ENCODE data around the gene COQ4.

COQ4 gene

GRCh38 chr9:128370367-128370751 lies 47.7 kb downstream of the COQ4 start:
- DNase-seq (ENCODE audit: extremely low spot score): no peak

GRCh38 chr9:128370752-128371629 lies 48.4 kb downstream of the COQ4 start, which contains the start of gene URM1:
URM1 (plus strand) TSS chr9:128371374; CDS start chr9:128371381, 7 bp downstream.
- CTCF ChIA-PET: interaction anchor here (1.4 to 3.8 kb wide), 8 partner anchors 9 to 182 kb away, joined by 3 to 55 read pairs (median 4); partner anchors contain the start of gene SPTAN1
- TF ChIP-seq, protein P1, sequence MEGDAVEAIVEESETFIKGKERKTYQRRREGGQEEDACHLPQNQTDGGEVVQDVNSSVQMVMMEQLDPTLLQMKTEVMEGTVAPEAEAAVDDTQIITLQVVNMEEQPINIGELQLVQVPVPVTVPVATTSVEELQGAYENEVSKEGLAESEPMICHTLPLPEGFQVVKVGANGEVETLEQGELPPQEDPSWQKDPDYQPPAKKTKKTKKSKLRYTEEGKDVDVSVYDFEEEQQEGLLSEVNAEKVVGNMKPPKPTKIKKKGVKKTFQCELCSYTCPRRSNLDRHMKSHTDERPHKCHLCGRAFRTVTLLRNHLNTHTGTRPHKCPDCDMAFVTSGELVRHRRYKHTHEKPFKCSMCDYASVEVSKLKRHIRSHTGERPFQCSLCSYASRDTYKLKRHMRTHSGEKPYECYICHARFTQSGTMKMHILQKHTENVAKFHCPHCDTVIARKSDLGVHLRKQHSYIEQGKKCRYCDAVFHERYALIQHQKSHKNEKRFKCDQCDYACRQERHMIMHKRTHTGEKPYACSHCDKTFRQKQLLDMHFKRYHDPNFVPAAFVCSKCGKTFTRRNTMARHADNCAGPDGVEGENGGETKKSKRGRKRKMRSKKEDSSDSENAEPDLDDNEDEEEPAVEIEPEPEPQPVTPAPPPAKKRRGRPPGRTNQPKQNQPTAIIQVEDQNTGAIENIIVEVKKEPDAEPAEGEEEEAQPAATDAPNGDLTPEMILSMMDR (IDR thresholded peaks at IDR 0.05; ENCODE audit: control extremely low read depth, extremely low read depth, low read depth, missing control alignments): no peak
- POLR2A ChIA-PET: interaction anchor here (0.6 to 2.5 kb wide), 6 partner anchors 8 to 418 kb away, joined by 3 to 15 read pairs (median 4); partner anchors contain the start of gene CERCAM
- peak; percentile 96 for DNase-seq (ENCODE audit: extremely low spot score)

More at GRCh38 chr9:128370367-128370751, 47.7 kb downstream of the COQ4 start:
- TF ChIP-seq, protein P1 (IDR thresholded peaks at IDR 0.05; ENCODE audit: control extremely low read depth, extremely low read depth, low read depth, missing control alignments): no peak
- CTCF ChIA-PET: interaction anchor here (0.9 to 3.8 kb wide), 5 partner anchors 9 to 182 kb away, joined by 3 to 55 read pairs (median 4); partner anchors contain the start of gene SPTAN1
- POLR2A ChIA-PET: interaction anchor here (0.9 to 2.5 kb wide), 3 partner anchors 8 to 50 kb away, joined by 3 to 15 read pairs (median 3); partner anchors contain the start of gene CERCAM

DNA sequence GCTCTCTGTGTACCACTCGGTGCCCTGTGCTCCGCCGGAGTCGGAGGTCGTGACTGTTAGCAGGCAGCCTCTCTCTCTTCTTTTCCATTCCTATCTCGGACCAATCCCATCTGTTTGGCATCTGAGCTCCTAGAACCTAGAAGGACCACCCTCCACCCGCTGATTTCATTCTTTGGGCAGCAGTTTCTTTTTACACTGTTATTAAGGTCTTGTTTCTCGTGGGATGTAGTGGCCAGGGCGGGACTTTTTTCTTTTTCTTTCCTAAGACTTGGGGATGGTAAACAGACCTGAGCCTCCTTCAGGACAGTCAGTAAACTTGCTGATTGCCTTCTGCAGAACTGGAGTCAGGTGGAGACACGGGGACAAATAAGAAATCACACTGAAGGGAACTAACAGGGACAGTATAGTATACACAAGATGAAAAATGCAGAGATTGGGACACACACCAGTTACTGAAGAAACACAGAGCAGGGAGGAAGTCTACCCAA lies 49.0 kb downstream of the COQ4 start:
- TF ChIP-seq, protein P1 (IDR thresholded peaks at IDR 0.05; ENCODE audit: control extremely low read depth, extremely low read depth, low read depth, missing control alignments): no peak
- POLR2A ChIA-PET: interaction anchor here (0.6 to 2.5 kb wide), 6 partner anchors 9 to 417 kb away, joined by 3 to 15 read pairs (median 4); partner anchors contain the start of gene CERCAM
- no peak for DNase-seq (ENCODE audit: extremely low spot score)
- CTCF ChIA-PET: interaction anchor here (1.4 to 3.8 kb wide), 8 partner anchors 10 to 181 kb away, joined by 3 to 55 read pairs (median 4); partner anchors contain the start of gene SPTAN1

DNA sequence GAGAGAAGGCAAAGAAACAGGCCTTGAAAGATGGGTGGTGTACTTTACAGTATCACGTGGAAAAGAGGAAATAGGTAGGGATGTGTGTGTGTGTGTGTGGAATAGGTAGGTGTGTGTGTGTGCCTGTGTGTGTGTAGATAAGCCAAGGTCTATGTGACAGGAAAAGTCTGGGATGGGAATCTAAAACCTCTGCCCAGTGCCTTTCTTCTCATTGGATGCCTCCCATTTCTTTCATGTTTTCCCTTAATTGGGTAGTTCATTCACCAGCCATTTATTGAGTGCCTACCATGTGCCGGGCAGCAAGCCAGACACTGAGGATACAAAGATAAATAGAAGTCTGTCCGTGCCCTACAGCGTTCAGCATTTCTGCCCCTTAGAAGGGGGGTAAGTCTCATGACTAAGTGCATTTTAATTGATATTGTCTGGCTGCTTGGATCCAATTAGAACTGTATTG lies 49.6 kb downstream of the COQ4 start:
- TF ChIP-seq, protein P1 (IDR thresholded peaks at IDR 0.05; ENCODE audit: control extremely low read depth, extremely low read depth, low read depth, missing control alignments): no peak
- CTCF ChIA-PET: interaction anchor here (1.4 to 3.8 kb wide), 6 partner anchors 10 to 77 kb away, joined by 3 to 55 read pairs (median 6); no protein-coding TSS in a partner anchor
- POLR2A ChIA-PET: interaction anchor here (2.5 kb wide), 1 partner anchor 10 kb away, joined by 15 read pairs; no protein-coding TSS in a partner anchor
- DNase-seq (ENCODE audit: extremely low spot score): no peak

DNA sequence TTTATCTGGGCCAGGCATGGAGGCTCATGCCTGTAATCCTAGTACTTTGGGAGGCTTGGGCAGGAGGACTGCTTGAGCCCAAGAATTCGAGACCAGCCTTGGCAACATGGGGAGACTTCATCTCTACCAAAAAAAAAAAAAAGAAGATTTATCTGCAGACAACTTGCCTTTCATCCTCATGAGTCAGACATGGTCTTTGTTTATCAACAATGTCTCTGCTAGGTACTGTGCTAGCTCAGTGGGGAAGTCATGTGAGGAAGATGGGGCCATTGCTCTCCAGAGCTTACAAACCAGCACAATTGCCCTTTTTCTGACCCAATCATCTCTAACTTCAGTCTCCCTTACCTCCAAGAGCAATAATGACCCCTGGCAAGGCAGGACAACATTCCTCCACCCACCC lies 50.1 kb downstream of the COQ4 start:
- ChIA-PET POLR2A (interaction anchor here (0.6 kb wide), 1 partner anchor 180 kb away, joined by 5 read pairs; no protein-coding TSS in a partner anchor), CTCF (interaction anchor here (2.4 to 3.8 kb wide), 2 partner anchors 11 to 39 kb away, joined by 7 to 55 read pairs; no protein-coding TSS in a partner anchor)
- TF ChIP-seq, protein P1 (IDR thresholded peaks at IDR 0.05; ENCODE audit: control extremely low read depth, extremely low read depth, low read depth, missing control alignments): no peak
- DNase-seq (ENCODE audit: extremely low spot score): no peak

DNA sequence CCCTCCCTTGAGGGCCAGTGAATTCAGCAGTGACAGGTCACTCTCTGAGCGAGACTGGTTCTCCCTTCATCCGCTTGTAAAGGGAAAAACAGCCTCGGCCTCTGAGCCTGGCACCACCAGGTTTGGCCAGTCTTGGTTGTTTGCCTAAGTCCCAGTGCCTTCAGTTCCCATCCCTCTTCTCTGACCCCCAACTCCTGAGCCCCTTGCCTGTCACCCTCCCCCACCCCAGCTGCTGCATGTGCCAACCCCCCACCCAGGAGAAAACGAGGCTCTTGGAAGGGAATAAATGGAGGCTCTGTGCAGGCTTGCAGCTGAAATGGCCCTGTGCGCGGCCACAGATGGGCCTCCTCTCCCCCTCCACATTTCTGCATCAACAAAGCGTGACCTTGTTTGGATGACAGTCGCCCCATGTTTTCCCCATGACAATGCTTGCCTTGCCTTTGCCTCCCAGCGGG lies 51.6 kb downstream of the COQ4 start:
- no peak for DNase-seq (ENCODE audit: extremely low spot score)
- POLR2A ChIA-PET: interaction anchor here (0.6 kb wide), 1 partner anchor 154 kb away, joined by 4 read pairs; no protein-coding TSS in a partner anchor
- CTCF ChIA-PET: no interaction called here

More for the DNA sequence above, 51.6 kb downstream of the COQ4 start:
- TF ChIP-seq, protein P1 (IDR thresholded peaks at IDR 0.05; ENCODE audit: control extremely low read depth, extremely low read depth, low read depth, missing control alignments): no peak

Data from GM10248 (cell line).